Osteocyte (in vitro differentiated cells): Measurements from ENCODE around the gene LRRC4C. TPM values are rescaled to one million over a fixed set of nuclear protein-coding genes. Genes with fewer than 3 reads are reported as not detected.

Experiments used
- DNase-seq: peaks from one replicate; pipeline ENCODE4 v3.0.0; 2021; ENCODE audit warnings: mixed read lengths; ENCODE audit not compliant: unreplicated experiment; ENCODE audit errors: extremely low spot score
- H3K27ac Mint-ChIP-seq: one replicate; pipeline ENCODE4 v1.8.0; 2021; ENCODE audit warnings: mild to moderate bottlenecking, mixed read lengths; ENCODE audit not compliant: unreplicated experiment
- H3K27me3 Mint-ChIP-seq: one replicate; pipeline ENCODE4 v1.8.0; 2021; ENCODE audit warnings: mixed read lengths; ENCODE audit not compliant: unreplicated experiment
- H3K36me3 Mint-ChIP-seq: one replicate; pipeline ENCODE4 v1.8.0; 2021; ENCODE audit warnings: mixed read lengths; ENCODE audit not compliant: unreplicated experiment
- H3K4me1 Mint-ChIP-seq: one replicate; pipeline ENCODE4 v1.8.0; 2021; ENCODE audit warnings: mixed read lengths; ENCODE audit not compliant: unreplicated experiment
- H3K4me3 Mint-ChIP-seq: one replicate; pipeline ENCODE4 v1.8.0; 2021; ENCODE audit warnings: mild to moderate bottlenecking, moderate library complexity, mixed read lengths; ENCODE audit not compliant: unreplicated experiment
- H3K9me3 Mint-ChIP-seq: one replicate; pipeline ENCODE4 v1.8.0; 2021; ENCODE audit warnings: mixed read lengths; ENCODE audit not compliant: unreplicated experiment
- CTCF ChIP-seq: fragments of 200-600 bp; sonication (generic); IDR thresholded peaks from 2 replicates; pipeline ENCODE4 v1.5.0; 2021; ENCODE audit warnings: antibody characterized with exemption, mild to moderate bottlenecking, moderate library complexity
- total RNA-seq: library from RNA; stranded (reverse); gene quantifications from 2 replicates; pipeline ENCODE4 v1.2.1, GENCODE V29; 2021

LRRC4C gene
- total RNA-seq, 1 donor from 2014 or later = 0.16 TPM

- no peaks in the 10 kb centered on the region for H3K36me3 Mint-ChIP-seq
- TF ChIP-seq CTCF = no peak
- no peak for DNase-seq
- no peaks in the 10 kb centered on the region for H3K4me1 Mint-ChIP-seq
- no peaks in the 10 kb centered on the region for H3K27me3 Mint-ChIP-seq
- H3K9me3 Mint-ChIP-seq = peaks cover 20% of the 10 kb centered on the region
- no peak overlapping the region for H3K4me3 Mint-ChIP-seq
- H3K27ac Mint-ChIP-seq = no peak overlapping the region
Observed at GRCh38 chr11:40140560-40140959, 1318.9 kb downstream of the LRRC4C start.

- H3K27me3 Mint-ChIP-seq = no peaks in the 10 kb centered on the region
- no peak for TF ChIP-seq CTCF
Observed at GRCh38 chr11:40139536-40139935, 1319.9 kb downstream of the LRRC4C start.

GRCh38 chr11:40139066-40139465 is 1320.4 kb downstream of the LRRC4C start:
- Mint-ChIP-seq H3K4me3 (no peak overlapping the region), H3K36me3 (no peaks in the 10 kb centered on the region), H3K9me3 (peaks cover 20% of the 10 kb centered on the region), H3K27me3 (no peaks in the 10 kb centered on the region), H3K4me1 (no peaks in the 10 kb centered on the region), H3K27ac (no peak overlapping the region)
- no peak for TF ChIP-seq CTCF
- DNase-seq = no peak

More at GRCh38 chr11:40139536-40139935, 1319.9 kb downstream of the LRRC4C start:
- H3K9me3 Mint-ChIP-seq = peaks cover 20% of the 10 kb centered on the region
- no peak for DNase-seq
- H3K27ac Mint-ChIP-seq = no peak overlapping the region
- H3K4me1 Mint-ChIP-seq = no peaks in the 10 kb centered on the region
- H3K4me3 Mint-ChIP-seq = no peak overlapping the region
- no peaks in the 10 kb centered on the region for H3K36me3 Mint-ChIP-seq

GRCh38 chr11:40134820-40135570 is 1324.5 kb downstream of the LRRC4C start:
- Mint-ChIP-seq H3K9me3 (no peaks in the 10 kb centered on the region), H3K27ac (no peak overlapping the region), H3K4me1 (no peaks in the 10 kb centered on the region), H3K4me3 (no peak overlapping the region), H3K27me3 (no peaks in the 10 kb centered on the region), H3K36me3 (no peaks in the 10 kb centered on the region)
- DNase-seq = no peak
- no peak for TF ChIP-seq CTCF

- TF ChIP-seq CTCF = no peak
Observed at GRCh38 chr11:40133498-40133897, 1326.0 kb downstream of the LRRC4C start.

More at GRCh38 chr11:40133498-40133897, 1326.0 kb downstream of the LRRC4C start:
- H3K27ac Mint-ChIP-seq = no peak overlapping the region
- H3K36me3 Mint-ChIP-seq = no peaks in the 10 kb centered on the region
- no peaks in the 10 kb centered on the region for H3K9me3 Mint-ChIP-seq
- no peaks in the 10 kb centered on the region for H3K27me3 Mint-ChIP-seq
- DNase-seq = no peak
- H3K4me1 Mint-ChIP-seq = no peaks in the 10 kb centered on the region
- no peak overlapping the region for H3K4me3 Mint-ChIP-seq
